Epidermal melanocyte (primary cell): ENCODE data around the gene VASP.

ENCODE experiments used
- DNase-seq: peaks from one replicate; pipeline ENCODE4 v3.0.0; 2011; ENCODE audit warnings: low spot score; ENCODE audit not compliant: insufficient read length

The VASP gene

DNA sequence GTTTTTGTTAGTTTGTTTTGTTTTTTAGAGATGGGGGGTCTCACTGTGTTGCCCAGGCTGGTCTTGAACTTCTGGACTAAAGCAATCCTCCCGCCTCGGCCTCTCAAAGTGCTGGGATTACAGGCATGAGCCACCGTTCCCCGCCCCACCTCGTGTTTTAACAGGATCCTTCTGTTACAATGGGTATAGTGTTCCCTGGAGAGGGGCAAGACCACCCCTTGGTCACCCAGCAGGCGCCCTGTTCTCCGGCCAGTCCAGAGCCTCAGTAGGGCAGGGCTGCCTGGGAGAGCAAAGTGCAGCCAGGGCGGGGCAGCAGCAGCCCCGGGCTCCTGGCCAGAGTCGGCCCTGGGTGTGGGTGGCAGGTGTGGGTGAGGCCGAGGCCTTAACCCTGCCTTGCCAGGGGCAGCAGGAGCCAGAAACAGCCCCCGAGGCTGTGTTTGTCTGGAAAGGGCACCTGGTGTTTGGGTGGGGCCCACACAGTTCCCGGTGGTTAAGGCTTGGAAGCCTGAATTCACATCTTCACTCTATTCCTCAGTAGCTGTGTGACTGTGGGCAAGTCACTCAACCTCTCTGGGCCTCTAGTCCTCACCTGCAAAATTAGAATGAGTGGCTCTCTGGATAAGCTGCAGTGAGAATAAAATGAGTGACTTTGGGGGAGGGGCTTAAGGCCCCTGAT is 7.2 kb downstream of the VASP start:
- DNase-seq = no peak

DNA sequence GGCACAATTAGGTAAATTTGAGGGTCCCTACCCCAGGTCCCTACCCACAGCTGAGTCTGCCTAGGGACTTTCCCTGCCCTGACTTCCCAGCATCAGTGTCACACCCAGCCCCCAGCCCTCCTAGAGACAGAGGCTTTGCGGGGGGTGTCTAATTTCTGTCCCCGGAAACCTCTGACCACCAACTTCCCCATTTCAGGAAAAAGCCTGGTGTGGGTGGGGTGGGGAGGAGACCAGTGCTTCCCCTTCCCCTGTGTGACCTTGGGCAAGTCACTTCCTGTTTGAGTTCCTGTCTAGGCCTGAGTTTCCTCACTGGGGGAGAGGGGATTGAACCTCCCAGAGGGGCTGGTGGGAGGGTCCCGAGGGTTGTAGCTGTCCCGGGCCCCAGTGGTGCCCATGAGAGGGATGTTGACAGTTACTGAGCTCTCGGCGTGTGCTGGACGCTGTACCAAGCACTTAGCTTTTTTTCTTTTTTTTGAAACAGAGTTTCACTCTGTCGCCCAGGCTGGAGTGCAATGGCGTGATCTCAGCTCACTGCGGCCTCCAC is 7.9 kb downstream of the VASP start:
- no peak for DNase-seq

DNA sequence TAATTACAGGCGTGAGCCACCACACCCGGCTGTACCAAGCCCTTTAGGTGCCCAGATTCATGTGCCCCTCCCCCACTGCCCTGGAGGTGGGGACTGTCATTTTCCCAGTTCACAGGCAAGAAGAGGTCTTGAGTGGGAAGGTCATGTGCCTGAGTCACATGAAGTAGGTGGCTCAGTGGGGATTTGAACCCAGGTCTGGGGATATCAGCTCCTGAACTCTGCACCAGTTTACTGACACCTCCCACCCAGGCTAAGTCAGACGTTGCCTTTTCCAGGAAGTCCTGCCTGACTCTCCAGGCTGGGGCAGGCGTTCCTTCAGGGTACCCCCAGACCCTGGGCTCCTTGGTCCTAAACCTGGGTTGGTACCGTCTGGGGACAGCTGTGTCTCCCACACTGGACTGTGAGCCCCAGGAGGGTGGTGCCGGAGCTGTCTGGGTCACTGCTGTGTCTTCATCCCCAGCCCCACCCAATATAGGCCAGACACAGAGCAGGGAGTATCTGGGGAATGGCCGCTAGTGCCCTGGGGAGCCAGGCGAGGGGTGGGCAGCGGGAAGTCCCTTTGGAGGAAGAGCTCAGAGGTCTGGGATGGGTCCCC is 8.6 kb downstream of the VASP start:
- DNase-seq = no peak

DNA sequence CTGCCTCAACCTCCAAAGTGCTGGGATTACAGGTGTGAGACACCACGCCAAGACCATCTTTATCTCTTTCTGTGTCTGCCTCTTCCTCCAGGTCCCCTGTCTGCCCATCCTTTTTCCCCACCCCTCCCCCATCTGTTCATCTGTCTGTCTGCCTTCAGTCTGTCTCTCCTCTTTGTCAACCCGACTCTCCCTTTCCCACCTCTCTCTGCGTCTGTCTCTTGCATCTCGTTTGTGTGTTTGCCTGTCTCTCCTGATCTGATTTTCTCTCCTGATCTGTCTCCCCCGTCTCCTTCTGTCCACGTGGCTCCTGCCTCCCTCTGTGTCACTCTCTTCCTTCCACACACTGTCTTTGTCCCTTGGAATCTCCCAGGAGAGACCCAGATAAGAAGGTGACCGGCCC is 10.0 kb downstream of the VASP start:
- no peak for DNase-seq

DNA sequence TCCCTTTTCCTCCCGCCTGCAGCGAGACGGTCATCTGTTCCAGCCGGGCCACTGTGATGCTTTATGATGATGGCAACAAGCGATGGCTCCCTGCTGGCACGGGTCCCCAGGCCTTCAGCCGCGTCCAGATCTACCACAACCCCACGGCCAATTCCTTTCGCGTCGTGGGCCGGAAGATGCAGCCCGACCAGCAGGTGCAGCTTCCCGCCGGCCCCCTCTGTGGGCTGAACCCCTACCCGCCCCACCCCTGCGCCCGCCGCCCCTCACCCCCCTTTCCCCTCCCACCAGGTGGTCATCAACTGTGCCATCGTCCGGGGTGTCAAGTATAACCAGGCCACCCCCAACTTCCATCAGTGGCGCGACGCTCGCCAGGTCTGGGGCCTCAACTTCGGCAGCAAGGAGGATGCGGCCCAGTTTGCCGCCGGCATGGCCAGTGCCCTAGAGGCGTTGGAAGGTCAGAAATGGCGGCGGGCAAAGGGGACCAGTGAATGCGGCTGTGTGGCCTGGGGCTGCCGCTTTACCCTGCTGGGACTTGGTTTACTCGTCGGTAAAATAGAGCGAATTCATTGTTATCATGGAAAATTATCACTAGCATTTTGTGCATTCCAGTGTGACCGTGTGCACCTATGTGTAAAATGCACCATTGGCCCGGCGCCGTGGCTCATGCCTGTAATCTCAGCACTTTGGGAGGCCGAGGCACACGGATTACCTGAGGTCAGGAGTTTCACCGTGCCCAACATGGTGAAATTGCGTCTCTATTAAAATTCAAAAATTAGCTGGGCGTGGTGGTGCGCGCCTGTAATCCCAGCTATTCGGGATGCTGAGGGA is 10.6 kb downstream of the VASP start:
- DNase-seq = no peak

DNA sequence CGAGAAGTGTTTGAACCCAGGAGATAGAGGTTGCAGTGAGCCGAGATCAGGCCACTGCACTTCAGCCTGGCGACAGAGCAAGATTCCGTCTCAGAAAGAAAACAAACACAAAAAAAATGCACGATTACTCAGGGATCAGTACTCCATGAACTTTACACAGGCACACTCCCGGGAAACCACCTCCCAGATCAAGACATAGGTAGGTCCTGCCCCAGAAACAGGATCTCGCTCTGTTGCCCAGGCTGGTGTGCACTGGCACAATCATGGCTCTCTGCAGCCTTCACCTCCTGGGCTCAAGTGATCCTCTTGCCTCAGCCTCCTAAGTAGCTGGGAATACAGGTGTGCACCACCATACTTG is 11.2 kb downstream of the VASP start:
- no peak for DNase-seq

DNA sequence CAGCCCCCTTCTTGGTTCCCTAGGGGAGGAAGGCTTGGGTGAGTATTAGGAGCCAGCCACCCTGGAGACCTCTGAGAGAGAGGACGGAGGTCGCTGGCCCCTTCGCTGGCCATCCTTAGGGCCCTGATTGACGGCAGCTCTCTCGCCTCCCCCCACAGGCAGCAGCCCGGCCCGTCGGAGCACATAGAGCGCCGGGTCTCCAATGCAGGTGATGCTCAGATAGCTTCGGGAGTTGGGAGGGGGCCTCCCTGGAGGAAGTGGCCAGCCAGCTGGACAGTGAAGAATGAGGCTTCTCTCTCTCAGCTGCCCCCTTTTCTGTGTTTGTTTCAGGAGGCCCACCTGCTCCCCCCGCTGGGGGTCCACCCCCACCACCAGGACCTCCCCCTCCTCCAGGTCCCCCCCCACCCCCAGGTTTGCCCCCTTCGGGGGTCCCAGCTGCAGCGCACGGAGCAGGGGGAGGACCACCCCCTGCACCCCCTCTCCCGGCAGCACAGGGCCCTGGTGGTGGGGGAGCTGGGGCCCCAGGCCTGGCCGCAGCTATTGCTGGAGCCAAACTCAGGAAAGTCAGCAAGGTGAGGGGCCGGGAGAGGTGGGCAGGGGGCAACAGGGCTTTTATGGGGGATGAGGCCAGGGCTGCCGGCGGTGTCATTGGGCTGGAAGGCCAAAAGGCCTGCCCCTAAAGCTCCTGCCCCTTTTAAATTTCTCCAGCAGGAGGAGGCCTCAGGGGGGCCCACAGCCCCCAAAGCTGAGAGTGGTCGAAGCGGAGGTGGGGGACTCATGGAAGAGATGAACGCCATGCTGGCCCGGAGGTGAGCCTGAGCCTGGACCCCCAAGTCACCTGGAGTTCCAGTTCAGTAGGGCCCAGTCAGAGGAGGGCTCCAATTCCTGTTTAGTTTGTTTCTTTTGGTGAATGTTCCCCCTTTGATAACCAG is 15.0 kb downstream of the VASP start:
- DNase-seq = no peak

DNA sequence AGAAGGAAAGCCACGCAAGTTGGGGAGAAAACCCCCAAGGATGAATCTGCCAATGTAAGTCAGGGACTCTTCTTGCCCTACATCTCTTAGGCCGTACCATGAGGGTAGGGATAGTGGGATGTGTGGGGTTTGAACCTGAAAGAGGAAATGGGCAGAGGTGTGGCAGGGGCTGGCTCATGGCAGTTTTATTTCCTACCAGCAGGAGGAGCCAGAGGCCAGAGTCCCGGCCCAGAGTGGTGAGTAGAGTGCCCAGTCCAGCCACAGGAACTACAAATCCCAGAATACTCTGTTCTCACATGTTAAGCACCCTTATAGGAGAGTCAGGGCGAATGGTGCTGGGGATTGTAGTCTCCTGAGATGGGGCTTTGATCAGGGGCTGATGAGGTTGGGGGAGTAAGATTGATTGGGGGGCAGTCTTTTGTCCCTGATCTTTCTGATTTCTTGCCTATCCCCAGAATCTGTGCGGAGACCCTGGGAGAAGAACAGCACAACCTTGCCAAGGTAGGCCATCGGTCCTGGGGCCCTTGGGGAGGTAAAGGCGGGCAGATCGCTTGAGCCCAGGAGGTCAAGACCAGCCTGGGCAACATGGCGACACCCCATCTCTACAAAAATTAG is 16.5 kb downstream of the VASP start:
- peak; percentile 99 for DNase-seq

DNA sequence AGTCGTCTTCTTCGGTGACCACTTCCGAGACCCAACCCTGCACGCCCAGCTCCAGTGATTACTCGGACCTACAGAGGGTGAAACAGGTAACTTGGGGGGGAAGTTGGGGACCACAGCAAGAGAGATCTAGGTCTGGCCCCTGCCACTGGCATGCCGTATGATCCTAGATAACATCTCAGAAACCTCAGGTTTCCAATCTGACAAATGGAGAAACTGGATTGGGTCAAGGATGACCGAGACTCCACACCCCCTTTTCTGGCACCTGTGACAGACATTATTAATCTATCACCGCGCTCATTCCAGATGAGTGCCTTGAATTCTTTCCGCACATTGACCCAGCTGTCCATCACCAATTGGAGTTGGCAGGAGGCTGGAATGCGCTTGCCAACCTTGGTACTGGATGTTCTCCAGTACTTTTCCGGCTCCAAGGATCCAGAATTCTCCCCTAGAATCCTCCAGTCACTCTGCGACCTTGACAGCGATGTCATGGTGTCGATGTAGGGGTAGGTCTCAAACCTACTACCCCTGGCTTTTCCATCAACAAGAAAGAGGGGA is 17.4 kb downstream of the VASP start:
- no peak for DNase-seq

DNA sequence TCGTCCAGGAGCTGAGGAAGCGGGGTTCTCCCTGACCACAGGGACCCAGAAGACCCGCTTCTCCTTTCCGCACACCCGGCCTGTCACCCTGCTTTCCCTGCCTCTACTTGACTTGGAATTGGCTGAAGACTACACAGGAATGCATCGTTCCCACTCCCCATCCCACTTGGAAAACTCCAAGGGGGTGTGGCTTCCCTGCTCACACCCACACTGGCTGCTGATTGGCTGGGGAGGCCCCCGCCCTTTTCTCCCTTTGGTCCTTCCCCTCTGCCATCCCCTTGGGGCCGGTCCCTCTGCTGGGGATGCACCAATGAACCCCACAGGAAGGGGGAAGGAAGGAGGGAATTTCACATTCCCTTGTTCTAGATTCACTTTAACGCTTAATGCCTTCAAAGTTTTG is 18.9 kb downstream of the VASP start:
- peak; percentile 41 for DNase-seq

DNA sequence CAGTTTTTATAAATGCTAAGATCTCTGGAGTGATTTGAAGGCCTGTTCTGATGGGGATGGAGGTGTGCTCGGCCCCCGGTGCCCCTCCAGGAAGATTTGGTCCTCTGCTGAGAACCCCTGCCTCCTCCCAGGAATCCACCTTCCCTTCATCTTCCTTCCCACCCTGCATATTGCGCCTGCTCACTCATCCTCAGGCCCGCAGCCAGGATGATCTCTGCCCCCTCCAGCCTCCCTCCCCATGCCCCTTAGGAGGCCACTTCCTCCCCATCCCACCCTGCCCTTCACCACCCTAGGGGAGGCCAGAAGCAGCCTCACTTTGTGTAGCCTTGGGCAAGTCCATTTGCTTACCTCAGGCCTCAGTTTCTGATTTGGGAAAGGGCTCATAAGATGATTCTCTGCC is 19.7 kb downstream of the VASP start:
- no peak for DNase-seq

DNA sequence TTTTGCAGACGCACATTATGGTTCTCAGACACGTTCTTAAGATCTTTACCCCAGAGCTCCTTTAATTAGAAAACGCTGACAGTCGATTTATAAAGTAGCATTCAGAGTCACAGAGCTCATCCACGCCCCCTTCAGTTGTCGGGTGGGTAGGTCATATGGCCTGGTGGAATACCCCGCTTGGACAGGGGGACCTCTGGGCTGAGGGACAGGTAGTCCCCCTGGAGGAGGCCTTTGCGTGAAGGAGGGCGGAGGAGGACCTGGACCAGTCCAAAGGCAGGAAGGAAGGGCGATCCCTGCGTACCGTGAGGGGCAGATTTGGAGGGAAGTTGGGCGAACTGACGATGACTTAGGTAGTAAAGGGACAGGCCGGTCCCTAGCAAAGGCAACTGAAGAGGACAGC is 20.5 kb downstream of the VASP start:
- no peak for DNase-seq

DNA sequence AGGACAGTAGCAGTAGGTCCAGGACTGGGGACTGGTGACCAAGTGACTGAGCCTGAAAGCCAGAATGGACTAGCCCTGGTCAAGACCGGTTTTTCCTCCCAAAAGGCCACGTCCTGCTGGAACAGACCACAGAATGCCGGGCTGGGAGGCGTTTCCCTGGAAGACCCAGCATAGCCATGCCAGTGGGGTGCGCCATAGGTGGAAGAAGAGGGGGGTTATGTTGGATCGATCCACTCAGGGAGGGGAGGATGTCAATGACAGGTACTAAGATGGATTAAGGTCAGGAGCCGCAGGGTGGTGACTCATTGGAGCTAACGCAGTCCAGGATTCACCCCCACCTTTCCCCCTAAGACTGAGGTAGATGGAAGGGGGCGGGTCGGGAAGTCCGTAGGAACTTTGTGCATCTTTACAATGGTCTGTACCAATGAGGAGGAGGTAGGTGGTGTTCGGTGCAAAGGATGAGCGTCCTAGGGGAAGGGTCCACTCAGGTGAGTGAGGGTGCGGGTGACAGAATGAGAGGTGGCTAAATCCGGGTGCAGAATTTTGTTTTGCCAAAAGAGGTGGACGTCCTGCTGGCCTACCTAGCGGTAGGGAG is 21.0 kb downstream of the VASP start:
- DNase-seq = no peak

DNA sequence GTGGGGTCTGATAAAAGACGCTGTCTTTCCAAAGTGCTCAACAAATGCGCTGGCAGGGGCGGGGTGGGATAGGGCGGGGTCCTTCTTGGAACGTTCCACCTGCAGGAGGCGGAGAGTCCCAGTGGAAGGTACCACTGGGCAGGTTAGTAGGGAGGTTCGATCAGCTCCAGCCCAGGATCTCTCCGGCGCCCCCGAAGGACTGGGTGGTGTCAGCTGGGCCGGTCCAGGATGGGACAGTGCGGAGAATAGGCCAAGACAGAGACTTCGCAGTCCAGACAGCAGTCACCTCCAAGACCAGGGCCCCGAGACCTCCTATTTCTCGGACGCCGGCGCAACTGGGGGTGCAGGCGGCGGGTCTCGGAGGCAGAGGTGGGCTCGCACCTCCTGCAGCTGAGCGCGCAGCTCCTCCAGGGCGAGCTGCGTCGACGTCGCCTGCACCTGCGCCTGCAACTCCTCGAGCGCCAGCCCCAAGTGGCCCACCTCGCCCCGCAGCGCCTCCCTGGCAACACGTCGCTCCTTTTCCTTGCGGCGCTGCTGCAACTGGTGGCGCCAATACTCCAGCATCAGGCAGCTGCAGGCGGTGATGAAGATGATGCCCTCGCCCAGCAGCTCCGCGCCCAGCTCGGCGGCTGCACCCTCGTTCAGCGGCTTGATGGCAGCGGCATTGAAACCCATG is 21.6 kb downstream of the VASP start:
- DNase-seq = no peak

DNA sequence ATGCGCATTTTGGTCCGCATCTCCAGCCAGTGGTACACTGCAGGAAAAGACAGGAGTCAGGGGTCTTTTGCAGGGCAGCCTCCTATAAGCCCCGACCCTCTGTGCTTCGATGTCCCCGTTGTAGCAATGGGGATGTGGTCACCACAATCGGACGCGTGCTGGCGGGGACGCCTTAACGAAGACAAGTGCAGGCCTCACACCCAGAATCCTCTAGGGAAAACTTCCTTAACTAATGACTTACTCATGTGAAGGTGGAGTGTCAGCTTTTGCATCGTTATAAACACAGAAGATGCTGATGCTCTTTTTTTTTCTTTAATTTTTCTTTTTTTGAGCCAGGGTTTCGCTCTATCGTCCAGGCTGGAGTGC is 22.1 kb downstream of the VASP start:
- DNase-seq = no peak

DNA sequence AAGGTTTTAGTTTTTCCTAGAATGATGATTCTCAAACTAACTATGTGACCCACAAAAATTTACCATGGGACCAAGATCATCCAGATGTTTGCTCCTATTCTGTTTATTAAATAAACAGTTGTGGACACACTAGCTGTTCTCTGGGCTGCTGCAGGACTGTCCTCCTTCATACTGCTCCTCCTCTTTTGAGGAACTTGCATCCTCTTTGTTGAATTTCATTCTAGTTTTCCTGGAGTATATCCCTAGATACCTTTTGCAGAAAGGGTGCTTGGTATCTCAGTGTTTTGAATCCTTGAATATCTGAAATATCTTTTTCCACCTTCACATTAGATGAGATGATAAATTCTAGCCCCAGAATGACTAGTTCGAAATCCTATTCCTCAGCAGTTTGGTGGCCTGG is 24.1 kb downstream of the VASP start:
- no peak for DNase-seq

DNA sequence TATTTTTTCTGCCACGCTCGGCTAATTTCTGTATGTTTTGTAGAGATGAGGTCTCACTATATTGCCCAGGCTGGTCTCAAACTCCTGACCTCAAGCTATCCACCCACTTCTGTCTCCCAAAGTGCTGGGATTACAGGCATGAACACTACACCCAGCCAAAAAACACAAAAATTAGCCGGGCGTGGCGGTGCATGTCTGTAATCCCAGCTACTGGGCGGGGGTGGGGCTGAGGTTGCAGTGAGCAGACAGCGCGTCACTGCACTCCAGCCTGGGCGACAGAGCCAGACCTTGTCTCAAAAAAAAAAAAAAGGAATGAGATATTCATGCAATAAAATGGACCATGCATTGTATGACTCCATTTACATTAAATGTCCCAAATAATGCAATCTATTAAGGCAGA is 32.2 kb downstream of the VASP start:
- DNase-seq = no peak

DNA sequence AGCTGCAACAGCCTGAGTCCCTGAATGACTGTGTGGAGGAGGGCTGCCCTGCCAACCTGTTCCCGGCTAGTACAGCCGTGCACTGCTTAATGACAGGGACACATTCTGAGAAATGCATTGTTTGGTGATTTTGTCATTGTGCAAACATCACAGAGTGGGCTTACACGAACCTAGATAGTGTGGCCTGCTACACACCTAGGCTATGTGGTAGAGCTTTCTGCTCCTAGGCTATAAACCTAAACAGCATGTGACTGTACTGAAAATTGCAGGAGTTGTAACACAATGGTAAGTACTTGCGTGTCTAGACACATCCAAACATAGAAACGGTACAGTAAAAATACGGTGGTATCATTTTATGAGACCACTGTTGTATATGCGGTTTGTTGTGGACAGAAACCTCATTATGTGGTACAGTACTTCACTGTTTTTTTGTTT is 35.0 kb downstream of the VASP start:
- no peak for DNase-seq

DNA sequence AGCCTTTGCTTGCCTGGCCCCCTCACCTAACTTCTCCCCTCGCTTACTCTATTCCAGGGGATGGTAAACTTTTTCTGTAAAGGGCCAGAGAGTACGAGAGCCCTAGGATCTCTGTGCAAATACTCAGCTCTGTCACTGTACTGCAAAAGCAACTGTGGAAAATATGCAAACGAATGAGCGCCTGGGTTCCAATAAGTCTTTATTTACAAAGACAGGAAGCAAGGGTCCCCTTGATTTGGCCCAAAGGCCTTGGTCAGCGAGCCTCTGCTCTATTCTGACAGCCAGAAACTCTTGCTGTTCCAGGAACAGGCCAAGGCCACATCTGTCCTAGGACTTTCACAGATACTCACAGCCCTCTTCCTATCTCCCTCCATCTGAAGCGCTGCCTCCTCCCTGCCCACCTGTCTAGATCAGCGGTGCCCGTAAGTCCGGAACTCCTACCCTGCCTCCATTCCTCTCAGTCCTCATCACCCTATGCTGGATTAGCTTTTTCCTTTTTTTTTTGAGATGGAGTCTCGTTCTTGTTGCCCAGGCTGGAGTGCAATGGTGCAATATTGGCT is 40.0 kb downstream of the VASP start:
- no peak for DNase-seq
